Measurements from ENCODE around the gene PACRG. TPM values are rescaled to one million over a fixed set of nuclear protein-coding genes. Genes with fewer than 3 reads are reported as not detected.

Gene PACRG
- total RNA-seq, 1 donor from 2014 or later = 9.7 TPM

- DNase-seq (ENCODE audit: low spot score) = no peak
These were observed 471.6 kb downstream of the PACRG start for GRCh38 chr6:163199371-163199770.

GRCh38 chr6:163200289-163200688 lies 472.5 kb downstream of the PACRG start:
- no peak for DNase-seq (ENCODE audit: low spot score)

GRCh38 chr6:163200694-163201093 lies 472.9 kb downstream of the PACRG start:
- DNase-seq (ENCODE audit: low spot score) = no peak

GRCh38 chr6:163201855-163202254 lies 474.1 kb downstream of the PACRG start:
- no peak for DNase-seq (ENCODE audit: low spot score)

GRCh38 chr6:163206196-163206595 lies 478.4 kb downstream of the PACRG start:
- DNase-seq (ENCODE audit: low spot score) = no peak

GRCh38 chr6:163207431-163208383 lies 479.9 kb downstream of the PACRG start:
- no peak for DNase-seq (ENCODE audit: low spot score)

- no peak for DNase-seq (ENCODE audit: low spot score)
These were observed 481.2 kb downstream of the PACRG start for GRCh38 chr6:163209005-163209404.

- no peak for DNase-seq (ENCODE audit: low spot score)
These were observed 484.3 kb downstream of the PACRG start for GRCh38 chr6:163212123-163212522.

- DNase-seq (ENCODE audit: low spot score) = no peak
These were observed 486.5 kb downstream of the PACRG start for GRCh38 chr6:163214259-163214658.

GRCh38 chr6:163218361-163218894 lies 490.7 kb downstream of the PACRG start:
- DNase-seq (ENCODE audit: low spot score) = no peak

- no peak for DNase-seq (ENCODE audit: low spot score)
These were observed 498.5 kb downstream of the PACRG start for GRCh38 chr6:163226181-163226835.

GRCh38 chr6:163226836-163227485 lies 499.2 kb downstream of the PACRG start:
- no peak for DNase-seq (ENCODE audit: low spot score)

- DNase-seq (ENCODE audit: low spot score) = no peak
These were observed 500.3 kb downstream of the PACRG start for GRCh38 chr6:163228041-163228440.

- no peak for DNase-seq (ENCODE audit: low spot score)
These were observed 501.3 kb downstream of the PACRG start for GRCh38 chr6:163229050-163229449.

- DNase-seq (ENCODE audit: low spot score) = no peak
These were observed 503.1 kb downstream of the PACRG start for GRCh38 chr6:163230901-163231300.

GRCh38 chr6:163231356-163232014 lies 503.7 kb downstream of the PACRG start:
- no peak for DNase-seq (ENCODE audit: low spot score)

GRCh38 chr6:163232015-163232523 lies 504.3 kb downstream of the PACRG start:
- DNase-seq (ENCODE audit: low spot score) = no peak

GRCh38 chr6:163232649-163233048 lies 504.9 kb downstream of the PACRG start:
- no peak for DNase-seq (ENCODE audit: low spot score)

GRCh38 chr6:163237110-163237509 lies 509.3 kb downstream of the PACRG start:
- DNase-seq (ENCODE audit: low spot score) = no peak

GRCh38 chr6:163239572-163240340 lies 512.0 kb downstream of the PACRG start:
- DNase-seq (ENCODE audit: low spot score) = no peak

GRCh38 chr6:163240556-163240955 lies 512.8 kb downstream of the PACRG start:
- no peak for DNase-seq (ENCODE audit: low spot score)
